Right atrium auricular region (tissue), 2 donors: ENCODE measurements around the gene VAV3. TPM values are rescaled to one million over a fixed set of nuclear protein-coding genes. Genes with fewer than 3 reads are reported as not detected.

Source experiments
- DNase-seq: peaks from one replicate; pipeline ENCODE4 v3.0.0-alpha.2; 2019; ENCODE audit warnings: low spot score
- H3K27ac ChIP-seq, 2 donors: fragments of 200-600 bp; sonication (generic); 1 replicate in 1 of 2; 2 replicates in 1 of 2; pipeline ENCODE4 v1.5.1; 2016 to 2019
- H3K27me3 ChIP-seq, 2 donors: fragments of 200-600 bp; sonication (generic); one replicate each; pipeline versions ENCODE4 v1.5.1 to v1.6.0; 2017 to 2019
- H3K36me3 ChIP-seq: fragments of 200-600 bp; sonication (generic); one replicate; pipeline ENCODE4 v1.5.1; 2016
- H3K4me1 ChIP-seq, 2 donors: fragments of 200-600 bp; sonication (generic); one replicate each; pipeline versions ENCODE4 v1.5.1 to v1.6.0; 2017 to 2019
- H3K4me3 ChIP-seq, 2 donors: fragments of 200-600 bp; sonication (generic); 1 replicate in 1 of 2; 2 replicates in 1 of 2; pipeline ENCODE4 v1.5.1; 2017 to 2019; ENCODE audit warnings: mild to moderate bottlenecking in 1 of 2, moderate library complexity in 1 of 2
- H3K9me3 ChIP-seq, 2 donors: fragments of 200-600 bp; sonication (generic); one replicate each; pipeline ENCODE4 v1.5.1; 2019
- CTCF ChIP-seq, 2 donors: fragments of 200-600 bp; sonication (generic); IDR thresholded peaks; one replicate each; pipeline ENCODE4 v1.5.1; 2019; ENCODE audit warnings: antibody characterized with exemption in 2 of 2
- total RNA-seq, 2 donors: library from RNA; depleted of rRNA; stranded (reverse); fragments of >200 nt; gene quantifications; one replicate each; pipeline ENCODE4 v1.1.0, GENCODE V29; 2016

VAV3 gene
- 1 to 10 TPM; 2.0 to 2.8 TPM for total RNA-seq

- peak; percentile 86 for DNase-seq
- H3K4me1 ChIP-seq, result peaks cover 0 to 8% of the 10 kb centered on the region in 2 donors
- no peaks in the 10 kb centered on the region for H3K27me3 ChIP-seq
- no peaks in the 10 kb centered on the region for H3K36me3 ChIP-seq
- peak in 1 of 2 donors; percentile 37 for TF ChIP-seq CTCF (IDR thresholded peaks at IDR 0.05)
- H3K4me3 ChIP-seq, result peak within 1 kb of the TSS; percentile 40 to 62
- peak within 1 kb of the TSS; percentile 55 to 63 for H3K27ac ChIP-seq
- no peaks in the 10 kb centered on the region for H3K9me3 ChIP-seq
Observed at GRCh38 chr1:107965110-107965991, at the start of gene VAV3. Gene VAV3 (minus strand): TSS chr1:107965180. CDS start chr1:107964869, 311 bp downstream.

GRCh38 chr1:108012553-108012952 is 47.6 kb upstream of the VAV3 start:
- H3K9me3 ChIP-seq, result no peaks in the 10 kb centered on the region
- peaks cover 0 to 14% of the 10 kb centered on the region in 2 donors for H3K4me1 ChIP-seq
- no peak overlapping the region for H3K27ac ChIP-seq

DNA sequence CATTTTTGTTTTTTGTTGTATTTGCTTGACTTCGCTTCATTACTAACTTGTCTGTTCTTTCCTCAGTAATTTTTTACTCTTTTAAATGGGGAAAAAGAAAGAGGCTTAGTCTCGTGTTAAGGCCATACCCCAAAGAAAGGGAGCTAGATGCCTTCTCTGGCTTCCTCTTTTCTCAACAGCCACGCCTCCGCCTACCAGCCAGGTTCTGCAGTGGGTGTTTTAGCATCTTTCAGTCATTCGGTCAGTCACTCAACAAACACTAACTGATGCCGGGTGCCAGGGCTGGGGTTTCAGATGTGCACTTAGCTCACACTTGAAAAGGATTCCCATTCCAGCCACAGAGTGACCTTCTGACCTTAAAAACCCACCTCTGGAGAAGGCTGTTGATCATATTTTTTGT is 46.3 kb upstream of the VAV3 start:
- Histone ChIP-seq H3K4me3 (no peak overlapping the region), H3K27ac (no peak overlapping the region), H3K36me3 (no peaks in the 10 kb centered on the region), H3K27me3 (no peaks in the 10 kb centered on the region), H3K4me1 (peaks cover 0 to 6% of the 10 kb centered on the region in 2 donors), H3K9me3 (no peaks in the 10 kb centered on the region)
- no peak for DNase-seq
- no peak for TF ChIP-seq CTCF (IDR thresholded peaks at IDR 0.05)

More at GRCh38 chr1:108012553-108012952, 47.6 kb upstream of the VAV3 start:
- TF ChIP-seq CTCF (IDR thresholded peaks at IDR 0.05), result no peak
- DNase-seq, result no peak
- no peaks in the 10 kb centered on the region for H3K27me3 ChIP-seq
- H3K4me3 ChIP-seq, result no peak overlapping the region
- no peaks in the 10 kb centered on the region for H3K36me3 ChIP-seq

DNA sequence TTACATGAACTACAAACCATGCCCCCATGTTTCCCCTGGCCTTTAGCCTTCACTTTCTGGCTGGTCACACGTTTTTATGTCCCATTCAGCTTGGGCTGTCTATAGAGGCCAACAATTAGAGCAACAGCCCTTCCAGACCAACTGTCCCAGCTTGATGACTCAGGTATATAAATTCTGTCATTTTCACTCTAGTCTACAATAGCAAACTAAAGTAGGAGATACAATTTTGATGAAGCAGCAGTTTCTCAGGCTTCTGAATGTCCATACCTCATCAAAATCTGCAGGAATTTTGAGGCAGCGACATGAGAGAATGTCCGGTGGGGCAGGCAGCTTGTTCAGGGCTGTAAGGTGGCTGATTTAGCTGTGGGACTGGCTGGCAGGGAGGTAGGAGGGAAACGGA is 45.6 kb upstream of the VAV3 start:
- Histone ChIP-seq H3K4me1 (no peaks in the 10 kb centered on the region), H3K27me3 (no peaks in the 10 kb centered on the region), H3K36me3 (no peaks in the 10 kb centered on the region), H3K27ac (no peak overlapping the region), H3K9me3 (no peaks in the 10 kb centered on the region), H3K4me3 (no peak overlapping the region)
- DNase-seq, result no peak
- TF ChIP-seq CTCF (IDR thresholded peaks at IDR 0.05), result no peak

DNA sequence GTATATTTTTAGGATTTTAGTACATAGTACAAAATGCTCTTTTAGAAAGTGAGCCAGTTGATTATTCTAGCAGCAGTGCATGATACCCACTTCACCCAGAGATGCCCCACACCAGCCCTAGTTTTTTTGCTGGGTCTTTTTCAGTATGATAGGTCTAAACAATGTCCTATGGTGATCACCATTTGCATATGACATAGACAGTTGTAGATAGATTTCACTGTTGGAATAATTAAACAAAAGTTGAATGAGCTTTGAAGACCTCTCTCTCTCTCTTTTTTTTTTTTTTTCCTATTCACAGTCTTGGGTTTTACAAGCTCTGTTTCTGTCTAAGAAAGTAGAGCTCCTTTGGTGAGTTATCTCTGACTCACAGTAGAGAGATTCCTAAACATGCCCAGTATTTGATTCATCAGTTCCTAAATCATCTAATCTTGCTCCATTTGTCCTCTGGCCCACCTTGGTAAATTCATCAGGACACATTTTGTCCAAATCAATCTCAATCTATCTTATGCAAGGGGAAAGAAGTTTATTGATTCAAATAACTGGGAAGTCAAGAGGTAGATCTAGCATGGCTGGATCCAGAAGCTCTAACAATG is 44.7 kb upstream of the VAV3 start:
- Histone ChIP-seq H3K4me1 (no peaks in the 10 kb centered on the region), H3K27ac (no peak overlapping the region), H3K36me3 (no peaks in the 10 kb centered on the region), H3K4me3 (no peak overlapping the region), H3K27me3 (no peaks in the 10 kb centered on the region), H3K9me3 (no peaks in the 10 kb centered on the region)
- no peak for DNase-seq
- no peak for TF ChIP-seq CTCF (IDR thresholded peaks at IDR 0.05)
